ENCODE measurements around the gene CELSR3. TPM values are rescaled to one million over a fixed set of nuclear protein-coding genes. Genes with fewer than 3 reads are reported as not detected.

The CELSR3 gene
- polyA plus RNA-seq, 4 donors, result 0.67 to 1.4 (median 1.1) TPM

GRCh38 chr3:48609088-48610005 is 53.3 kb downstream of the CELSR3 start, which contains the start of gene UQCRC1:
UQCRC1 (minus strand) TSS chr3:48609646; CDS start chr3:48609620, 26 bp downstream.
- peak; percentile 64 to 88 (median 82) for DNase-seq (ENCODE audit: low read depth in 4 of 4, low spot score in 2 of 4)

- no peak for DNase-seq (ENCODE audit: low read depth in 4 of 4, low spot score in 2 of 4)
These were observed 55.2 kb downstream of the CELSR3 start for GRCh38 chr3:48607519-48607918.

GRCh38 chr3:48601622-48601994 is 61.1 kb downstream of the CELSR3 start:
- DNase-seq (ENCODE audit: low read depth in 4 of 4, low spot score in 2 of 4), result no peak

- no peak for DNase-seq (ENCODE audit: low read depth in 4 of 4, low spot score in 2 of 4)
These were observed 61.7 kb downstream of the CELSR3 start for GRCh38 chr3:48600711-48601621.

- DNase-seq (ENCODE audit: low read depth in 4 of 4, low spot score in 2 of 4), result no peak
These were observed 63.0 kb downstream of the CELSR3 start for GRCh38 chr3:48599509-48600285.

GRCh38 chr3:48599077-48599501 is 63.6 kb downstream of the CELSR3 start:
- DNase-seq (ENCODE audit: low read depth in 4 of 4, low spot score in 2 of 4), result no peak

GRCh38 chr3:48598323-48599076 is 64.2 kb downstream of the CELSR3 start:
- peak; percentile 63 to 80 (median 69) for DNase-seq (ENCODE audit: low read depth in 4 of 4, low spot score in 2 of 4)

- DNase-seq (ENCODE audit: low read depth in 4 of 4, low spot score in 2 of 4), result no peak
These were observed 65.3 kb downstream of the CELSR3 start for GRCh38 chr3:48597408-48597800.

- no peak for DNase-seq (ENCODE audit: low read depth in 4 of 4, low spot score in 2 of 4)
These were observed 65.8 kb downstream of the CELSR3 start for GRCh38 chr3:48596676-48597407.

GRCh38 chr3:48596157-48596556 is 66.5 kb downstream of the CELSR3 start:
- DNase-seq (ENCODE audit: low read depth in 4 of 4, low spot score in 2 of 4), result no peak

GRCh38 chr3:48595526-48596121 is 67.1 kb downstream of the CELSR3 start:
- no peak for DNase-seq (ENCODE audit: low read depth in 4 of 4, low spot score in 2 of 4)

GRCh38 chr3:48595075-48595525 is 67.6 kb downstream of the CELSR3 start, which contains the start of gene COL7A1:
COL7A1 (minus strand) TSS chr3:48595329; CDS start chr3:48595159, 170 bp downstream.
- DNase-seq (ENCODE audit: low read depth in 4 of 4, low spot score in 2 of 4), result no peak

GRCh38 chr3:48594417-48595049 is 68.2 kb downstream of the CELSR3 start:
- no peak for DNase-seq (ENCODE audit: low read depth in 4 of 4, low spot score in 2 of 4)

- no peak for DNase-seq (ENCODE audit: low read depth in 4 of 4, low spot score in 2 of 4)
These were observed 69.3 kb downstream of the CELSR3 start for GRCh38 chr3:48593337-48593736.

- no peak for DNase-seq (ENCODE audit: low read depth in 4 of 4, low spot score in 2 of 4)
These were observed 70.1 kb downstream of the CELSR3 start for GRCh38 chr3:48592519-48593087.

GRCh38 chr3:48591886-48592518 is 70.7 kb downstream of the CELSR3 start:
- no peak for DNase-seq (ENCODE audit: low read depth in 4 of 4, low spot score in 2 of 4)

GRCh38 chr3:48591436-48591835 is 71.2 kb downstream of the CELSR3 start:
- DNase-seq (ENCODE audit: low read depth in 4 of 4, low spot score in 2 of 4), result no peak
